Measurements from ENCODE around the gene DPCD.

Gene DPCD

DNA sequence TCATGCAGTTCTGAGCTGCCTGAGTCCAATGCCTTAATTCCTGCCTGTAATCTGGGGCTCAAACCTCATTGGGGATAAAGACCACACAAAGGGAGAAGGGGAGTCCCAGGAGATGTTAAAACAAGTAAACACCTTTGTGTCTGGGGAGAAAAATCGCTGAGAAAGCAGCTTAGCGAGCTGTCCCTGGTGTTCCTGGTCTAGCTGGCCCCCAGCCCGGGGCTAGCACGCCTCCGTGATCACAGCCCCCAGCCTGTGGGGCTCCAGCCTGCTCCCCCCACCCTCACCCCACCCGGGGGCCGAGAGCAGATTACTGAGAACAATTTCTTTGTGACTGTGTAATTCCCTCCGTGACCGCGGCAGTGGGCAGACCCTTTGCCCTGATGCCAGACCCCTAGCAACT lies 24.8 kb downstream of the DPCD start:
- Histone ChIP-seq H3K36me3 (peaks cover 70% of the 10 kb centered on the region), H3K27me3 (no peaks in the 10 kb centered on the region), H3K4me1 (ENCODE audit: control insufficient read depth in 1 of 2, insufficient read depth in 1 of 2, low read depth in 1 of 2, low read length in 1 of 2) (no peaks in the 10 kb centered on the region), H3K9me3 (no peaks in the 10 kb centered on the region), H3K27ac (no peak overlapping the region), H3K4me3 (ENCODE audit: low read depth in 1 of 2, low read length in 1 of 2) (no peak overlapping the region)
- TF ChIP-seq, protein P1, sequence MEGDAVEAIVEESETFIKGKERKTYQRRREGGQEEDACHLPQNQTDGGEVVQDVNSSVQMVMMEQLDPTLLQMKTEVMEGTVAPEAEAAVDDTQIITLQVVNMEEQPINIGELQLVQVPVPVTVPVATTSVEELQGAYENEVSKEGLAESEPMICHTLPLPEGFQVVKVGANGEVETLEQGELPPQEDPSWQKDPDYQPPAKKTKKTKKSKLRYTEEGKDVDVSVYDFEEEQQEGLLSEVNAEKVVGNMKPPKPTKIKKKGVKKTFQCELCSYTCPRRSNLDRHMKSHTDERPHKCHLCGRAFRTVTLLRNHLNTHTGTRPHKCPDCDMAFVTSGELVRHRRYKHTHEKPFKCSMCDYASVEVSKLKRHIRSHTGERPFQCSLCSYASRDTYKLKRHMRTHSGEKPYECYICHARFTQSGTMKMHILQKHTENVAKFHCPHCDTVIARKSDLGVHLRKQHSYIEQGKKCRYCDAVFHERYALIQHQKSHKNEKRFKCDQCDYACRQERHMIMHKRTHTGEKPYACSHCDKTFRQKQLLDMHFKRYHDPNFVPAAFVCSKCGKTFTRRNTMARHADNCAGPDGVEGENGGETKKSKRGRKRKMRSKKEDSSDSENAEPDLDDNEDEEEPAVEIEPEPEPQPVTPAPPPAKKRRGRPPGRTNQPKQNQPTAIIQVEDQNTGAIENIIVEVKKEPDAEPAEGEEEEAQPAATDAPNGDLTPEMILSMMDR (IDR thresholded peaks at IDR 0.05): no peak

DNA sequence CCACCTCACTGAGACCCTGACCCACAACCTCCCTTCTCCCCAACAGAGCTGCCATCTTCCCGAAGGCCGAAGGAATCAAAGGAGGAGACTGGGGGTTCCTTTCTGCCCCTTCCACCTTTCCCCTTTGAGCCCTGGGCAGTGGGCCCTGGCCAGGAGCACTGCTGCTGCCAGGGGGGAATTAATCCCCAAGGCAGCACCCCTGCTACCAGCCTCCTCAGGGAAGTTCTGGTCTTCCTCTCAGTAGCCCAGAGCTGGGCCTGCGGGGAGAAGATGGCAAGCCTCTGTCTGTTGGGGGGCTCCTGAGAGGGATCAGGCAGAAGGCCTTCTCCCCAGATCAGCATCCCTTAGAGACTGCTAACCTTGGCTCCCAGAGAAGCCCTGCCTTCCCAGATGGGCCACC lies 25.5 kb downstream of the DPCD start:
- H3K27me3 ChIP-seq: no peaks in the 10 kb centered on the region
- H3K4me3 ChIP-seq (ENCODE audit: low read depth in 1 of 2, low read length in 1 of 2): no peak overlapping the region
- H3K36me3 ChIP-seq: peaks cover 66% of the 10 kb centered on the region
- TF ChIP-seq, protein P1 (IDR thresholded peaks at IDR 0.05): no peak
- H3K4me1 ChIP-seq (ENCODE audit: control insufficient read depth in 1 of 2, insufficient read depth in 1 of 2, low read depth in 1 of 2, low read length in 1 of 2): no peaks in the 10 kb centered on the region
- H3K27ac ChIP-seq: no peak overlapping the region
- H3K9me3 ChIP-seq: no peaks in the 10 kb centered on the region

- Histone ChIP-seq H3K4me3 (ENCODE audit: low read depth in 1 of 2, low read length in 1 of 2) (no peak overlapping the region), H3K4me1 (ENCODE audit: control insufficient read depth in 1 of 2, insufficient read depth in 1 of 2, low read depth in 1 of 2, low read length in 1 of 2) (no peaks in the 10 kb centered on the region), H3K36me3 (peaks cover 61% of the 10 kb centered on the region), H3K27me3 (no peaks in the 10 kb centered on the region), H3K9me3 (no peaks in the 10 kb centered on the region), H3K27ac (no peak overlapping the region)
- TF ChIP-seq, protein P1 (IDR thresholded peaks at IDR 0.05): no peak
These were observed 26.8 kb downstream of the DPCD start for GRCh38 chr10:101614663-101615524.

DNA sequence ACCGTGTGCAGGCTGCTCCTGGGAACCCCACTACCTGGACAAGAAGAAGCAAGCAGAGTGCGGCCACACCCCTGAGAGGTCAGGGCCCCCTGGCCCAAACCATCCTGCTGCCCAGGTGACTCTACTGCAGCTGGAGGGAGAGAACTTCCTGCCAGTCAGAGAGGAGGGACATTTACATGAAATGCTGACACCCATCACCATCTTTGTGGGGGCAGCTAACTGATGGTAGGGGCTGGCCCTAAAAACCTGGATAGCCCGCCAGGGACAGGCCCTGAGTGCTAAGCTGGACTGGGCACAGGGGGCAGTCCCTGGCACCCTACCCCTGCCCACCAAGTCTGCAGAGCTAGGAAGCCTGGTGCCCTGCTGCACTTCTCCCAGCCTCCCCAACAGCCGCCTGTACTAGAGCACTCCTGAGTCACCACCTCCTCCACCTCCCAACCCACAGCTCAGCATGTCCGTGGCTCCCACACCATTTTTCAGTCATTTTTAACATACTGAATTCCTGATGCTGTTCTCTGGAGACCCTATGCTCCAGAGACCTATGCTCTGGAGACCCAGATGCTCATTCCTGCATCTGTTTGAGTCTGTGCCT lies 27.5 kb downstream of the DPCD start:
- TF ChIP-seq, protein P1 (IDR thresholded peaks at IDR 0.05): no peak
- Histone ChIP-seq H3K4me1 (ENCODE audit: control insufficient read depth in 1 of 2, insufficient read depth in 1 of 2, low read depth in 1 of 2, low read length in 1 of 2) (no peaks in the 10 kb centered on the region), H3K27me3 (no peaks in the 10 kb centered on the region), H3K9me3 (no peaks in the 10 kb centered on the region), H3K27ac (no peak overlapping the region), H3K36me3 (peaks cover 61% of the 10 kb centered on the region), H3K4me3 (ENCODE audit: low read depth in 1 of 2, low read length in 1 of 2) (no peak overlapping the region)

DNA sequence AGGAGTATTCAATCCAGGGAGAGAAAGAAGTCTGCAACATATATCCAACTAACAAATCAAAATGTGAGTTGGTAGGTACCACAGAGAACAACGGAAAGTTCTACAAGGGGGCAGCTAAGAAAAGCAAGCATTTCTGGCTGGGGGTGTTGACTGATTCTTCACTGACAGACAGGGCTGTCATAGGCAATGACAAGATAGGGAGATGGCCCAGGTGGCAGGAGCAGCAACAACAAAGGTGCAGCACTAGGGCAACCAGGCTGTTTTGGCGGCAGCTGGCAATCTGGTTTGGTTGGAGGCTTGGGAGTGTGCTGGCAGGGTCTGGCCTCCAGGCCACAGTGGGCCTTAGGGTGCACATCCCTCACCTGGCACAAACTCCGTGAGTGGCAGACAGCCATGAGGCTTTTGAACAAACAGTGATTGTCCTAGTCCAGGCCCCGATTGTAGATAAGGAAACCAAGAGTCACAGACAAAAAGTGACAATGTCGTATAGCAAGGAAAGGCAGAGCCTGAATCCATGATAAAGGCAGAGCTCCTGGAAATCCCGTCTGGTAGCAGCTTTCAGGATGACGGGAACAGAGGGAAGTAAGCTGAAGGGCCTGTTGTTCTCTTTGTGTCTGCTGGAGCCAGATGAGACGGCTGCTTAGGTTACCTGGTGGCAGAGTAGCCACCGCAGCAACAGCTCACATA lies 28.4 kb downstream of the DPCD start:
- H3K36me3 ChIP-seq: peaks cover 58% of the 10 kb centered on the region
- H3K4me3 ChIP-seq (ENCODE audit: low read depth in 1 of 2, low read length in 1 of 2): no peak overlapping the region
- no peaks in the 10 kb centered on the region for H3K4me1 ChIP-seq (ENCODE audit: control insufficient read depth in 1 of 2, insufficient read depth in 1 of 2, low read depth in 1 of 2, low read length in 1 of 2)
- no peaks in the 10 kb centered on the region for H3K9me3 ChIP-seq
- H3K27me3 ChIP-seq: no peaks in the 10 kb centered on the region
- TF ChIP-seq, protein P1 (IDR thresholded peaks at IDR 0.05): no peak
- H3K27ac ChIP-seq: no peak overlapping the region

All from neutrophil (primary cell).